K562 (cell line): ENCODE measurements around the gene BICDL1. TPM values are rescaled to one million over a fixed set of nuclear protein-coding genes. Genes with fewer than 3 reads are reported as not detected.
A peak's percentile ranks its signal among the peaks of the same experiment; 100 is the strongest.

Experiments used
- ATAC-seq: fragments of 200-7000 bp; cut with Tn5 transposase; 3 replicates; pipeline ENCODE4 v1.9.1; 2020; ENCODE audit warnings: moderate library complexity
- BruUV-seq: library from RNA; stranded (reverse); fragments of 400-500 nt; replicated peaks from 2 replicates; lab custom pipeline; 2021; lab: Mats Ljungman, UMichigan
- CTCF ChIA-PET: fragments of 300-600 bp; formaldehyde crosslinking; extraction: SDS; loops from one replicate; lab custom pipeline; 2021; ENCODE audit warnings: low intra/inter-chr PET ratio; lab: Yijun Ruan, JAX
- POLR2A ChIA-PET: fragments of 300-600, 350-650 bp; sonication (Branson Sonifier 250); formaldehyde crosslinking; extraction: SDS; loops from one replicate; lab custom pipeline; 2021; ENCODE audit warnings: antibody characterized with exemption, inconsistent platforms; lab: Yijun Ruan, JAX
- DNase-seq, 4 experiments: peaks; one replicate each; pipeline versions ENCODE4 v3.0.0 to v3.0.0-alpha.2; 2011 to 2018; ENCODE audit warnings: low spot score in 3 of 4, mixed read lengths in 3 of 4; ENCODE audit errors: extremely low read depth in 1 of 4
- FAIRE-seq: peaks from 2 replicates; lab custom pipeline; 2011; peaks lifted over from hg19 to GRCh38; lab: Jason Lieb, UNC
- H2AFZ ChIP-seq: 2 replicates; pipeline ENCODE4 v1.6.0; 2011; ENCODE audit warnings: low read depth, low read length, control low read depth, inconsistent platforms
- H3K27ac ChIP-seq: fragments of 200-600 bp; 3 replicates; pipeline ENCODE4 v1.8.0; 2011; ENCODE audit warnings: low read depth, mild to moderate bottlenecking, control low read depth, inconsistent platforms, low read length, moderate library complexity, mixed read lengths; ENCODE audit errors: extremely low read depth
- H3K27me3 ChIP-seq, 2 experiments: fragments of 300-600 bp in 1 of 2; 2 replicates in 1 of 2; 3 replicates in 1 of 2; pipeline versions ENCODE4 v1.6.0 to v1.8.0; 2011; ENCODE audit warnings: inconsistent platforms in 2 of 2, low read length in 2 of 2, mild to moderate bottlenecking in 1 of 2, mixed read lengths in 1 of 2, moderate library complexity in 1 of 2; ENCODE audit not compliant: control insufficient read depth in 2 of 2, insufficient read depth in 2 of 2
- H3K36me3 ChIP-seq: fragments of 300-600 bp; 3 replicates; pipeline ENCODE4 v1.8.0; 2011; ENCODE audit warnings: mild to moderate bottlenecking, low read length, inconsistent platforms; ENCODE audit not compliant: control insufficient read depth, insufficient read depth
- H3K4me1 ChIP-seq, 2 experiments: fragments of 200-600 bp in 1 of 2; replicated peaks in 1 of 2; 2 replicates in 1 of 2; 3 replicates in 1 of 2; pipeline versions ENCODE4 v1.5.1 to v1.8.0; 2011; ENCODE audit warnings: inconsistent platforms in 2 of 2, low read length in 2 of 2, mild to moderate bottlenecking in 1 of 2, mixed read lengths in 1 of 2, moderate library complexity in 1 of 2; ENCODE audit not compliant: control insufficient read depth in 2 of 2, insufficient read depth in 2 of 2
- H3K4me2 ChIP-seq: 2 replicates; pipeline ENCODE4 v1.6.1; 2011; ENCODE audit warnings: low read length, control low read depth, inconsistent platforms, mixed read lengths; ENCODE audit not compliant: insufficient read depth
- H3K4me3 ChIP-seq: fragments of 200-600 bp; sonication (generic), shearing (Covaris generic); 2 replicates; pipeline ENCODE4 v1.5.1; 2016; ENCODE audit warnings: control low read depth, inconsistent platforms
- H3K79me2 ChIP-seq: fragments of 200-600 bp; 3 replicates; pipeline ENCODE4 v1.8.0; 2011; ENCODE audit warnings: low read length, inconsistent platforms; ENCODE audit not compliant: control insufficient read depth, insufficient read depth
- H3K9ac ChIP-seq, 2 experiments: 2 replicates each; pipeline versions ENCODE4 v1.6.0 to v1.6.1; 2011; ENCODE audit warnings: low read depth in 2 of 2, low read length in 2 of 2, control low read depth in 1 of 2, inconsistent platforms in 1 of 2, mild to moderate bottlenecking in 1 of 2, mixed read lengths in 1 of 2; ENCODE audit not compliant: insufficient read depth in 1 of 2
- H3K9me1 ChIP-seq: one replicate; pipeline ENCODE4 v1.6.0; 2011; ENCODE audit warnings: inconsistent platforms, mild to moderate bottlenecking, low read length, moderate library complexity; ENCODE audit not compliant: control insufficient read depth, insufficient read depth
- H3K9me3 ChIP-seq: replicated peaks from 2 replicates; pipeline ENCODE4 v1.5.1; 2011; ENCODE audit warnings: low read depth, low read length, inconsistent platforms; ENCODE audit not compliant: control insufficient read depth, insufficient read depth
- H4K20me1 ChIP-seq: replicated peaks from 2 replicates; pipeline ENCODE4 v1.6.1; 2011; ENCODE audit warnings: low read length, inconsistent platforms, mixed read lengths; ENCODE audit not compliant: control insufficient read depth, insufficient read depth
- BRD4 ChIP-seq: fragments of 200-600 bp; sonication (generic); IDR thresholded peaks from 2 replicates; pipeline ENCODE4 v1.6.1; 2017; ENCODE audit warnings: inconsistent platforms
- CBX3 ChIP-seq, 2 experiments: IDR thresholded peaks; 1 replicate in 1 of 2; 2 replicates in 1 of 2; pipeline ENCODE4 v1.6.1; 2012; ENCODE audit warnings: inconsistent platforms in 2 of 2, low read length in 2 of 2, borderline replicate concordance in 1 of 2, control low read depth in 1 of 2
- CEBPG ChIP-seq, 3 experiments: fragments of 200-800 bp in 1 of 3; sonication (Bioruptor generic) in 1 of 3; sonication (generic) in 1 of 3; formaldehyde crosslinking in 1 of 3; IDR thresholded peaks in 2 of 3; conservative IDR thresholded peaks in 1 of 3; 2 replicates each; pipeline versions ENCODE4 v1.6.1 to v1.8.0; 2016 to 2022; ENCODE audit warnings: missing compliant biosample characterization in 2 of 3, missing genetic modification characterization in 2 of 3, mild to moderate bottlenecking in 1 of 3, missing genetic modification reagents in 1 of 3
- E2F3 ChIP-seq: fragments of 250-450 bp; sonication (Bioruptor Pico); IDR thresholded peaks from 2 replicates; pipeline ENCODE4 v1.4.0; 2020; ENCODE audit warnings: mild to moderate bottlenecking
- EP300 ChIP-seq: IDR thresholded peaks from 2 replicates; pipeline ENCODE4 v1.6.1; 2012; ENCODE audit warnings: low read length, improper control_type of control experiment
- HNRNPH1 ChIP-seq: fragments of 200-400 bp; formaldehyde crosslinking; optimal IDR thresholded peaks from 2 replicates; pipeline ENCODE3; 2017; ENCODE audit warnings: low read depth, mild to moderate bottlenecking, low read length, moderate library complexity
- MCM5 ChIP-seq: fragments of 450-650 bp; IDR thresholded peaks from 2 replicates; pipeline ENCODE4 v1.6.1; 2016; ENCODE audit warnings: low read depth
- NFE2L1 ChIP-seq: fragments of 450-650 bp; IDR thresholded peaks from 2 replicates; pipeline ENCODE4 v1.6.1; 2016; ENCODE audit warnings: missing genetic modification characterization, low read depth, mild to moderate bottlenecking, missing compliant biosample characterization, moderate library complexity, borderline replicate concordance
- NFIX ChIP-seq: fragments of 250-450 bp; sonication (Bioruptor Pico); IDR thresholded peaks from 2 replicates; pipeline ENCODE4 v1.4.0; 2020; ENCODE audit warnings: low read depth, mild to moderate bottlenecking, moderate library complexity
- PHTF2 ChIP-seq: fragments of 250-450 bp; sonication (Bioruptor Pico); IDR thresholded peaks from 2 replicates; pipeline ENCODE4 v1.5.0; 2021; ENCODE audit warnings: mild to moderate bottlenecking
- SAFB ChIP-seq: fragments of 200-400 bp; formaldehyde crosslinking; IDR thresholded peaks from 2 replicates; pipeline ENCODE4 v1.6.1; 2017; ENCODE audit warnings: low read depth, low read length, borderline replicate concordance
- SUPT5H ChIP-seq: fragments of 450-650 bp; IDR thresholded peaks from 2 replicates; pipeline ENCODE4 v1.6.1; 2016
- ZNF143 ChIP-seq: sonication (generic); formaldehyde crosslinking; IDR thresholded peaks from 2 replicates; pipeline ENCODE4 v1.9.0; 2022; ENCODE audit warnings: mild to moderate bottlenecking, missing genetic modification reagents
- ZNF146 ChIP-seq: IDR thresholded peaks from one replicate; pipeline ENCODE4 v1.6.1; 2018; ENCODE audit warnings: missing compliant biosample characterization; ENCODE audit not compliant: unreplicated experiment
- ZNF184 ChIP-seq: sonication (generic); formaldehyde crosslinking; IDR thresholded peaks from 2 replicates; pipeline ENCODE4 v1.5.0; 2020; ENCODE audit warnings: missing genetic modification reagents
- ZNF444 ChIP-seq: fragments of 250-450 bp; sonication (Bioruptor Pico); IDR thresholded peaks from 2 replicates; pipeline ENCODE4 v1.4.0; 2020; ENCODE audit warnings: mild to moderate bottlenecking, moderate library complexity
- WGBS: fragments of 100-300 bp; shearing (Covaris generic); methylation state at CpG from one replicate; pipeline ENCODE4 v1.1.6; 2016; ENCODE audit warnings: low coverage, mixed read lengths; ENCODE audit not compliant: insufficient coverage; ENCODE audit errors: missing lambda C conversion rate; 5-methylcytosine and 5-hydroxymethylcytosine counted together
- in situ Hi-C: fragments of 300-500 bp; cut with MboI; formaldehyde crosslinking; loops from 4 replicates; pipeline ENCODE4 v1.15.0; 2018; ENCODE audit warnings: inconsistent platforms, mixed read lengths
- intact Hi-C: fragments of 100-400 bp; cut with micrococcal nuclease; formaldehyde crosslinking; loops from 2 replicates; pipeline ENCODE4 v1.14.2; 2022
- polyA plus RNA-seq, 8 experiments: library from polyadenylated mRNA; depleted of rRNA in 4 of 8; stranded (reverse) in 5 of 8; unstranded in 3 of 8; fragments of >200 nt; fragmentation: Nextera tagmentation in 2 of 8; fragmentation: Illumina TruSeq in 1 of 8; extraction: Ambion mirVana in 2 of 8; extraction: Trizol in 1 of 8; gene quantifications; 2 replicates each; pipeline versions ENCODE4 v1.2.1 to v1.2.3, GENCODE V29; 2011 to 2014; ENCODE audit warnings: inconsistent platforms in 1 of 8, missing spikeins in 1 of 8
- total RNA-seq, 7 experiments: library from RNA; depleted of rRNA in 6 of 7; stranded (reverse); fragments of >200 nt in 6 of 7; fragmentation: Illumina TruSeq in 2 of 7; extraction: Trizol in 2 of 7; gene quantifications; 2 replicates each; pipeline versions ENCODE4 v1.2.1 to v1.2.3, GENCODE V29; 2011 to 2021; ENCODE audit warnings: low replicate concordance in 1 of 7
- TF ChIP-seq, protein P1 (sequence below): IDR thresholded peaks from 3 replicates; pipeline ENCODE4 v1.6.1; 2011; ENCODE audit warnings: borderline replicate concordance, mild to moderate bottlenecking; ENCODE audit not compliant: insufficient read length, insufficient read depth
- TF ChIP-seq, protein P2 (sequence below): fragments of 450-650 bp; formaldehyde crosslinking; IDR thresholded peaks from 2 replicates; pipeline ENCODE4 v1.4.0; 2020; ENCODE audit warnings: mild to moderate bottlenecking, moderate library complexity
- TF ChIP-seq, protein P3 (sequence below): fragments of 450-650 bp; IDR thresholded peaks from 2 replicates; pipeline ENCODE4 v1.7.1; 2018; ENCODE audit warnings: mild to moderate bottlenecking, low read depth; ENCODE audit not compliant: partially characterized antibody

Gene BICDL1
- total and polyA plus RNA-seq, 9 of the 15 experiments (the other 6 are each of a cell fraction or from before 2014, with no cell fraction given) = 0.06 to 2.0 (median 0.58) TPM

DNA sequence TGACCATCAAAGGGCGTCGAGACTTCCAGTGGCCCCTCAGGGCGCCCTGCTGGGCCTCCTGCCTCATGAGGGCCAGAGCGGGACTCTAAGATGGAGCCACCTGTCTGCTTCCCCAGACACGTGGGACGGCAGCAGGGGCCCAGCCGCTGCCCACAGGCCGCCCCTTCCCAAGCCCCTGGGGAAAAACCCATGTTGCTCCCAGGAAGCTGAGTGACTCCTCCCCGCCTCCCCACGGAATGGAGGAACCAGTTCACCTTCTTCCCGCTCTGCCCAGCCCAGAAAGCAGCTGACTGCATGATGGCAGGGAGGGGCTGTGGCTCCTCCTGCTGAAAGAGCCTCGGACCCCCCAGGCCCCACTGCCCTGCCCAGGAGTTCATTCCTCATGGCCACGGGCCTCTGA is 112.6 kb downstream of the BICDL1 start:
- Histone ChIP-seq H3K4me1 (peaks cover 0 to 32% of the 10 kb centered on the region in 2 experiments; a peak in 2 of 5 replicates), H3K79me2 (peaks cover 44% of the 10 kb centered on the region), H3K9ac (peak overlapping the region in 1 of 2 experiments; percentile 5; a peak in 1 of 4 replicates), H3K27me3 (no peaks in the 10 kb centered on the region), H2AFZ (no peak overlapping the region), H3K4me3 (no peak overlapping the region), H3K36me3 (peaks cover 89% of the 10 kb centered on the region; the same call in 2 of the 3 replicates), H3K27ac (no peak overlapping the region), H3K4me2 (no peak overlapping the region), H3K9me1 (no peaks in the 10 kb centered on the region), H4K20me1 (peaks cover 18% of the 10 kb centered on the region), H3K9me3 (no peaks in the 10 kb centered on the region)
- no TSS peak for BruUV-seq
- intact Hi-C loops (no loop called here), in situ Hi-C loops (no loop called here)
- FAIRE-seq (no peak), DNase-seq (no peak), ATAC-seq (no peak)
- CTCF ChIA-PET = no interaction called here
- POLR2A ChIA-PET = interaction anchor here (1.6 kb wide), 1 partner anchor 15 kb away, joined by 7 read pairs; no protein-coding TSS in a partner anchor
- WGBS = 91% methylated on average over 13 of the region's 13 CpGs
- TF ChIP-seq ZNF444 (no peak), ZNF184 (no peak), E2F3 (CRISPR knock-in tag) (no peak), SUPT5H (no peak), HNRNPH1 (no peak), ZNF146 (CRISPR knock-in tag) (no peak), NFIX (CRISPR knock-in tag) (no peak), ZNF143 (CRISPR knock-in tag) (no peak), CBX3 (IDR thresholded peaks at IDR 0.05; ENCODE audit: borderline replicate concordance in 1 of 2, low read length in 2 of 2) (no peak), PHTF2 (CRISPR knock-in tag) (no peak), BRD4 (no peak), MCM5 (no peak), NFE2L1 (no peak), CEBPG (CRISPR knock-in tag; IDR thresholded peaks at IDR 0.05) (no peak), CEBPG (tag; conservative IDR thresholded peaks at IDR 0.05 in 1 of 2, IDR thresholded peaks at IDR 0.05 in 1 of 2) (no peak), EP300 (no peak), SAFB (no peak)
- TF ChIP-seq, protein P1, sequence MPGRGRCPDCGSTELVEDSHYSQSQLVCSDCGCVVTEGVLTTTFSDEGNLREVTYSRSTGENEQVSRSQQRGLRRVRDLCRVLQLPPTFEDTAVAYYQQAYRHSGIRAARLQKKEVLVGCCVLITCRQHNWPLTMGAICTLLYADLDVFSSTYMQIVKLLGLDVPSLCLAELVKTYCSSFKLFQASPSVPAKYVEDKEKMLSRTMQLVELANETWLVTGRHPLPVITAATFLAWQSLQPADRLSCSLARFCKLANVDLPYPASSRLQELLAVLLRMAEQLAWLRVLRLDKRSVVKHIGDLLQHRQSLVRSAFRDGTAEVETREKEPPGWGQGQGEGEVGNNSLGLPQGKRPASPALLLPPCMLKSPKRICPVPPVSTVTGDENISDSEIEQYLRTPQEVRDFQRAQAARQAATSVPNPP = no peak
- TF ChIP-seq, protein P2, sequence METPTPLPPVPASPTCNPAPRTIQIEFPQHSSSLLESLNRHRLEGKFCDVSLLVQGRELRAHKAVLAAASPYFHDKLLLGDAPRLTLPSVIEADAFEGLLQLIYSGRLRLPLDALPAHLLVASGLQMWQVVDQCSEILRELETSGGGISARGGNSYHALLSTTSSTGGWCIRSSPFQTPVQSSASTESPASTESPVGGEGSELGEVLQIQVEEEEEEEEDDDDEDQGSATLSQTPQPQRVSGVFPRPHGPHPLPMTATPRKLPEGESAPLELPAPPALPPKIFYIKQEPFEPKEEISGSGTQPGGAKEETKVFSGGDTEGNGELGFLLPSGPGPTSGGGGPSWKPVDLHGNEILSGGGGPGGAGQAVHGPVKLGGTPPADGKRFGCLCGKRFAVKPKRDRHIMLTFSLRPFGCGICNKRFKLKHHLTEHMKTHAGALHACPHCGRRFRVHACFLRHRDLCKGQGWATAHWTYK (CRISPR knock-in tag) = no peak
- TF ChIP-seq, protein P3, sequence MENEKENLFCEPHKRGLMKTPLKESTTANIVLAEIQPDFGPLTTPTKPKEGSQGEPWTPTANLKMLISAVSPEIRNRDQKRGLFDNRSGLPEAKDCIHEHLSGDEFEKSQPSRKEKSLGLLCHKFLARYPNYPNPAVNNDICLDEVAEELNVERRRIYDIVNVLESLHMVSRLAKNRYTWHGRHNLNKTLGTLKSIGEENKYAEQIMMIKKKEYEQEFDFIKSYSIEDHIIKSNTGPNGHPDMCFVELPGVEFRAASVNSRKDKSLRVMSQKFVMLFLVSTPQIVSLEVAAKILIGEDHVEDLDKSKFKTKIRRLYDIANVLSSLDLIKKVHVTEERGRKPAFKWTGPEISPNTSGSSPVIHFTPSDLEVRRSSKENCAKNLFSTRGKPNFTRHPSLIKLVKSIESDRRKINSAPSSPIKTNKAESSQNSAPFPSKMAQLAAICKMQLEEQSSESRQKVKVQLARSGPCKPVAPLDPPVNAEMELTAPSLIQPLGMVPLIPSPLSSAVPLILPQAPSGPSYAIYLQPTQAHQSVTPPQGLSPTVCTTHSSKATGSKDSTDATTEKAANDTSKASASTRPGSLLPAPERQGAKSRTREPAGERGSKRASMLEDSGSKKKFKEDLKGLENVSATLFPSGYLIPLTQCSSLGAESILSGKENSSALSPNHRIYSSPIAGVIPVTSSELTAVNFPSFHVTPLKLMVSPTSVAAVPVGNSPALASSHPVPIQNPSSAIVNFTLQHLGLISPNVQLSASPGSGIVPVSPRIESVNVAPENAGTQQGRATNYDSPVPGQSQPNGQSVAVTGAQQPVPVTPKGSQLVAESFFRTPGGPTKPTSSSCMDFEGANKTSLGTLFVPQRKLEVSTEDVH = no peak
